VCaP (cell line): ENCODE data around the gene UBE2G2.

Experiments
- H3K27ac ChIP-seq: fragments of 450-650 bp; 2 replicates; pipeline ENCODE4 v1.5.1; 2017
- TF ChIP-seq, protein P1 (sequence below): fragments of 450-650 bp; conservative IDR thresholded peaks from 2 replicates; pipeline ENCODE4 v1.5.1; 2017; ENCODE audit warnings: mild to moderate bottlenecking, moderate library complexity

UBE2G2 gene

GRCh38 chr21:44771896-44772525, 29.6 kb downstream of the UBE2G2 start:
- TF ChIP-seq, protein P1, sequence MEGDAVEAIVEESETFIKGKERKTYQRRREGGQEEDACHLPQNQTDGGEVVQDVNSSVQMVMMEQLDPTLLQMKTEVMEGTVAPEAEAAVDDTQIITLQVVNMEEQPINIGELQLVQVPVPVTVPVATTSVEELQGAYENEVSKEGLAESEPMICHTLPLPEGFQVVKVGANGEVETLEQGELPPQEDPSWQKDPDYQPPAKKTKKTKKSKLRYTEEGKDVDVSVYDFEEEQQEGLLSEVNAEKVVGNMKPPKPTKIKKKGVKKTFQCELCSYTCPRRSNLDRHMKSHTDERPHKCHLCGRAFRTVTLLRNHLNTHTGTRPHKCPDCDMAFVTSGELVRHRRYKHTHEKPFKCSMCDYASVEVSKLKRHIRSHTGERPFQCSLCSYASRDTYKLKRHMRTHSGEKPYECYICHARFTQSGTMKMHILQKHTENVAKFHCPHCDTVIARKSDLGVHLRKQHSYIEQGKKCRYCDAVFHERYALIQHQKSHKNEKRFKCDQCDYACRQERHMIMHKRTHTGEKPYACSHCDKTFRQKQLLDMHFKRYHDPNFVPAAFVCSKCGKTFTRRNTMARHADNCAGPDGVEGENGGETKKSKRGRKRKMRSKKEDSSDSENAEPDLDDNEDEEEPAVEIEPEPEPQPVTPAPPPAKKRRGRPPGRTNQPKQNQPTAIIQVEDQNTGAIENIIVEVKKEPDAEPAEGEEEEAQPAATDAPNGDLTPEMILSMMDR = no peak
- peak overlapping the region; percentile 79 for H3K27ac ChIP-seq

DNA sequence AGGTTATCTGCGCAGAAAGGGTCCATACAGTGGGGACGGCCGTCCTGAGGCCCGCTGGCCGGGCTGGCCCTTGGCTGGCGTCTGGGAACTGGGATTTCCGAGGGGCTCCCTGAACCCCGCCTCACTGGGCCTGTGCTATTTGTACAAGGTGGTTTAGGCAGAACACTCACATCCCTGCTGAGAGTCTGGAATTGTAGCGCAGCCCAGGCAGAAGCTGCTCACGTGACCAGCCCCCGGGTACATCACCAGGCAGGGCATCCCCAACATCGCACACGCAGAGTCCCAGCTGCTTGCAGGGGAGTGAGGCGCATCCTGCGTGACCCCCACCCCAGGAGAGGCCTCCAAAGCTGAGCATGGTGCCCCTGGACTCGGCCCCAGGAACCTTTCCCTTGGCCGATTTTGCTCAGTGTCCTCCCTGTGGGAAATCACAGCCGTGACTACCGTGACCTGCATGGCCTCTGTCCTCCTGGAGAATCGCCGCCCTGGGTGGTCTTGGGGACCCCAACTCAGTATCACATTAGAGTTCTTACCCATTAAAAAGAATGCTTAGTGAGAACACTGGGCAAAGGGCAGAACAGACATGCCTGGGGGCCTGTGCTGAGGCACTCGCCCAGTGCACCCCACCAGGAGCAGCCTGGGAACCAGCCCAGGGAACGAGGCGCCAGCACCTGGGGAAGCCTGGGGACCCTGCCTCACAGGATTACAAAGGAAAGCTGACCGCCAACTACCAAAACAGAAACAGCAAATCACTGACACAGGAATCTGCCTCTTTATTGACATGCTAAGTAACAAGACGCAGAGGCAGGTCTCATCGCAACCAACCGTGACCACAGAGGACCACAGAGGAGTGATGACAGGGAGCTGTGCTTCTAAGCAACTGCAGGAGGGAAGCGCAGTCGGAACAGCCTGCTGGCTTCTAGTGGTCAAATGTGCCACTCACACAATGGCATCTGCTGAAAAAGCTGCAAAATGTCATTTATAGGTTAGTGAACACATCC, 33.5 kb downstream of the UBE2G2 start:
- H3K27ac ChIP-seq = peak overlapping the region; percentile 82
- TF ChIP-seq, protein P1 = no peak

DNA sequence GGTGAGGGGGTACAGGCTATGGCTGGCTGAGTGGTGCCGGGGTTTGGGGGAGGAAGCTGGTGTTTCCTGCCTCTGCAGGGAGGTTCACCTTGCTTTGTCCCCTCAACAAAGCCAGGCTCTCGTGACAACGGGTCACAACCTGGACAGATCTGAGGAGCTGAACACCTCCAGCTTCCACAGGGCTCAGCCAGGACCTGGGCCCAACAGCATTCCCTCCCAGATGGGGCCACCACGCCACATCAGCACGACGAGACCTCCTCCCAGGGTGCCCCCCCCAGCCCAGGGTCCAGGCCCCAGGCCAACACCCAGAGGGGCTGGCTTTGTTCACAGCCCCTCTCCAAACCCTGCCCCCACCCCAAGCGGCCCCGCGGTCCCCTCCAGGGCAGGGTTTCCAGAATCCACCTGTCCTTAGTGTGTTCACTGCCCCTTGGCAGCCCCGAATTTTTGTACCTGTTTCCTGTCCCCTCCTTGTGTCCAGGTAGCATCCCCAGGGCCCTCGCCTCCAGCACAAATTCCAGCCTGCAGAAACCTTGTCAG, 34.7 kb downstream of the UBE2G2 start:
- TF ChIP-seq, protein P1 = no peak
- H3K27ac ChIP-seq = peak overlapping the region; percentile 82

GRCh38 chr21:44766014-44766817, 35.4 kb downstream of the UBE2G2 start:
- H3K27ac ChIP-seq = peak overlapping the region; percentile 82
- TF ChIP-seq, protein P1 = no peak

- TF ChIP-seq, protein P1 = no peak
- H3K27ac ChIP-seq = peak overlapping the region; percentile 82
Observed at GRCh38 chr21:44765231-44766013, 36.2 kb downstream of the UBE2G2 start.

- H3K27ac ChIP-seq = peak overlapping the region; percentile 82
- TF ChIP-seq, protein P1 = no peak
Observed at GRCh38 chr21:44764319-44765230, 37.0 kb downstream of the UBE2G2 start.
